Esophagus muscularis mucosa (tissue), 4 donors: ENCODE measurements around the gene SLC45A3. TPM values are rescaled to one million over a fixed set of nuclear protein-coding genes. Genes with fewer than 3 reads are reported as not detected.

Experiments used
- DNase-seq: peaks from one replicate; pipeline ENCODE4 v3.0.0-alpha.2; 2017; ENCODE audit errors: extremely low spot score
- H3K27ac ChIP-seq, 4 donors: fragments of 200-600 bp; sonication (generic); replicated peaks in 1 of 4; 1 replicate in 3 of 4; 2 replicates in 1 of 4; pipeline ENCODE4 v1.5.1; 2016 to 2019; ENCODE audit warnings: mild to moderate bottlenecking in 1 of 4
- H3K27me3 ChIP-seq, 4 donors: fragments of 200-600 bp; sonication (generic); one replicate each; pipeline versions ENCODE4 v1.5.1 to v1.6.0; 2016 to 2019
- H3K36me3 ChIP-seq, 4 donors: fragments of 200-600 bp; sonication (generic); one replicate each; pipeline ENCODE4 v1.5.1; 2016 to 2019
- H3K4me1 ChIP-seq, 4 donors: fragments of 200-600 bp; sonication (generic); one replicate each; pipeline ENCODE4 v1.5.1; 2016 to 2019
- H3K4me3 ChIP-seq, 4 donors: fragments of 200-600 bp; sonication (generic); 1 replicate in 2 of 4; 2 replicates in 2 of 4; pipeline ENCODE4 v1.5.1; 2016 to 2019; ENCODE audit warnings: mild to moderate bottlenecking in 4 of 4, moderate library complexity in 1 of 4
- H3K9me3 ChIP-seq, 4 donors: fragments of 200-600 bp; sonication (generic); 1 replicate in 3 of 4; 2 replicates in 1 of 4; pipeline ENCODE4 v1.5.1; 2016 to 2019
- CTCF ChIP-seq, 3 experiments: fragments of 200-600 bp in 2 of 3; fragments of 450-650 bp in 1 of 3; sonication (generic) in 2 of 3; IDR thresholded peaks; one replicate each; pipeline ENCODE4 v1.5.1; 2017 to 2019; ENCODE audit warnings: antibody characterized with exemption in 3 of 3, mild to moderate bottlenecking in 2 of 3, moderate library complexity in 1 of 3
- EP300 ChIP-seq: sonication (generic); formaldehyde crosslinking; IDR thresholded peaks from one replicate; pipeline ENCODE4 v1.6.1; 2017; ENCODE audit warnings: antibody characterized with exemption
- POLR2A ChIP-seq: fragments of 450-650 bp; IDR thresholded peaks from one replicate; pipeline ENCODE4 v1.6.1; 2017; ENCODE audit warnings: antibody characterized with exemption, moderate library complexity, mild to moderate bottlenecking, low read depth
- POLR2AphosphoS5 ChIP-seq, 2 donors: sonication (generic); formaldehyde crosslinking; IDR thresholded peaks; one replicate each; pipeline ENCODE4 v1.6.1; 2017; ENCODE audit warnings: antibody characterized with exemption in 2 of 2
- WGBS: methylation state at CpG from one replicate; pipeline ENCODE4 v1.1.5; 2018; 5-methylcytosine and 5-hydroxymethylcytosine counted together
- intact Hi-C: fragments of 100-400 bp; cut with DNase I; formaldehyde crosslinking; loops from one replicate; pipeline ENCODE4 v1.15.1; 2023
- total RNA-seq, 4 donors: library from RNA; depleted of rRNA; stranded (reverse); fragments of >200 nt; gene quantifications; one replicate each; pipeline versions ENCODE4 v1.1.0 to v1.2.1, GENCODE V29; 2016

SLC45A3 gene
- total RNA-seq, 4 donors from 2014 or later = 0.86 to 1.7 (median 1.1) TPM

GRCh38 chr1:205688171-205689080, 8.1 kb upstream of the SLC45A3 start:
- no peaks in the 10 kb centered on the region for H3K36me3 ChIP-seq
- 79% methylated on average over 7 of the region's 7 CpGs for WGBS
- no peak for DNase-seq
- no peaks in the 10 kb centered on the region for H3K4me1 ChIP-seq
- H3K9me3 ChIP-seq = no peaks in the 10 kb centered on the region
- TF ChIP-seq POLR2A (no peak), EP300 (no peak), POLR2AphosphoS5 (IDR thresholded peaks at IDR 0.05) (no peak), CTCF (IDR thresholded peaks at IDR 0.05) (no peak)
- H3K4me3 ChIP-seq = no peak overlapping the region
- no peak overlapping the region for H3K27ac ChIP-seq
- intact Hi-C loops = no loop called here
- H3K27me3 ChIP-seq = no peaks in the 10 kb centered on the region

GRCh38 chr1:205687242-205687641, 6.9 kb upstream of the SLC45A3 start:
- no peaks in the 10 kb centered on the region for H3K4me1 ChIP-seq
- no peaks in the 10 kb centered on the region for H3K27me3 ChIP-seq
- no peak for DNase-seq
- H3K27ac ChIP-seq = no peak overlapping the region
- no peaks in the 10 kb centered on the region for H3K36me3 ChIP-seq
- intact Hi-C loops = no loop called here
- H3K9me3 ChIP-seq = no peaks in the 10 kb centered on the region
- no peak overlapping the region for H3K4me3 ChIP-seq
- TF ChIP-seq POLR2AphosphoS5 (IDR thresholded peaks at IDR 0.05) = no peak
- no peak for TF ChIP-seq CTCF (IDR thresholded peaks at IDR 0.05)
- TF ChIP-seq EP300 = no peak
- TF ChIP-seq POLR2A = no peak
- 72% methylated on average over 2 of the region's 2 CpGs for WGBS

- intact Hi-C loops = no loop called here
- WGBS = 89% methylated on average over 3 of the region's 3 CpGs
- DNase-seq = no peak
These were observed 1.1 kb upstream of the SLC45A3 start for GRCh38 chr1:205681364-205681763.

GRCh38 chr1:205678286-205679111, 1.8 kb downstream of the SLC45A3 start:
- intact Hi-C loops = no loop called here
- Histone ChIP-seq H3K4me3 (peak overlapping the region; percentile 68 to 71 (median 70)), H3K27ac (no peak overlapping the region), H3K9me3 (no peaks in the 10 kb centered on the region), H3K4me1 (peaks cover 18 to 21% (median 21%) of the 10 kb centered on the region in 4 donors), H3K36me3 (no peaks in the 10 kb centered on the region), H3K27me3 (no peaks in the 10 kb centered on the region)
- no peak for TF ChIP-seq POLR2A
- no peak for TF ChIP-seq EP300
- TF ChIP-seq CTCF (IDR thresholded peaks at IDR 0.05) = no peak
- no peak for DNase-seq
- WGBS = 74% methylated on average over 10 of the region's 10 CpGs

More at GRCh38 chr1:205681364-205681763, 1.1 kb upstream of the SLC45A3 start:
- Histone ChIP-seq H3K27ac (no peak overlapping the region), H3K36me3 (no peaks in the 10 kb centered on the region), H3K27me3 (no peaks in the 10 kb centered on the region), H3K4me1 (peaks cover 18 to 21% (median 21%) of the 10 kb centered on the region in 4 donors), H3K4me3 (no peak overlapping the region), H3K9me3 (no peaks in the 10 kb centered on the region)
- TF ChIP-seq CTCF (IDR thresholded peaks at IDR 0.05) (no peak), EP300 (no peak), POLR2AphosphoS5 (IDR thresholded peaks at IDR 0.05) (no peak), POLR2A (no peak)
